COLO668 (cell line): ENCODE results near the gene CWF19L1.
A peak's percentile ranks its signal among the peaks of the same experiment; 100 is the strongest.

ENCODE experiments used
- DNase-seq: peaks from one replicate; lab custom pipeline; 2025; ENCODE audit not compliant: unreplicated experiment; lab: John Stamatoyannopoulos, UW

The CWF19L1 gene

DNA sequence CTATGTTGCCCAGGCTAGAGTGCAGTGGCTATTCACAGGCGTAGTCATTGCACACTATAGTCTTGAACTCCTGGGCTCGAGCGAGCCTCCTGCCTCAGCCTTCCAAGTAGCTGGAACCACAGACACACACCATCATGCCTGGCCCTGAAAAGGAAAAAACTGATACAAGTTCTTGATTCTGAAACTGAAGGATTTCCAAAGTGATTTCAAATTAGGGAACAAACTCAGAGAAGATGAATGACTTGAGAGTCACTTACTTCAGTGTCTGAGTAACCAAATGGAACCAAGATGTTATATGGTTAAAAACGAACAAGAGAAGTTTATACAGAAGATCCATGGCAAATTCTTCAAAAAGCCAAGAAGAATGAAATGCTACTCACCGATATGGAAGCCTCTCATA, 14.4 kb downstream of the CWF19L1 start:
- no peak for DNase-seq

DNA sequence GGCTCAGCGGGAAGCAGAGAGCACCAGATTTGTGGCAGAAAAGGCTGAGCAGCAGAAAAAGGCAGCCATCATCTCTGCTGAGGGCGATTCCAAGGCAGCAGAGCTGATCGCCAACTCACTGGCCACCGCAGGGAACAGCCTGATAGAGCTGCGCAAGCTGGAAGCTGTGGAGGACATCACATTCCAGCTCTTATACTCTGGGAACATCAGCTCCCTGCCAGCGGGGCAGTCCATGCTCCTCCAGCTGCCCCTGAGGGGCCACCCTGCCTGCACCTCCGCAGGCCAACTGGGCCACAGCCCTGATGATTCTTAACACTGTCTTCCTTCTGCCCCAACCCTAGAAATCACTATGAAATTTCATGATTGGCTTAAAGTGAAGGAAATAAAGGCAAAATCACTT, 18.6 kb downstream of the CWF19L1 start:
- no peak for DNase-seq

DNA sequence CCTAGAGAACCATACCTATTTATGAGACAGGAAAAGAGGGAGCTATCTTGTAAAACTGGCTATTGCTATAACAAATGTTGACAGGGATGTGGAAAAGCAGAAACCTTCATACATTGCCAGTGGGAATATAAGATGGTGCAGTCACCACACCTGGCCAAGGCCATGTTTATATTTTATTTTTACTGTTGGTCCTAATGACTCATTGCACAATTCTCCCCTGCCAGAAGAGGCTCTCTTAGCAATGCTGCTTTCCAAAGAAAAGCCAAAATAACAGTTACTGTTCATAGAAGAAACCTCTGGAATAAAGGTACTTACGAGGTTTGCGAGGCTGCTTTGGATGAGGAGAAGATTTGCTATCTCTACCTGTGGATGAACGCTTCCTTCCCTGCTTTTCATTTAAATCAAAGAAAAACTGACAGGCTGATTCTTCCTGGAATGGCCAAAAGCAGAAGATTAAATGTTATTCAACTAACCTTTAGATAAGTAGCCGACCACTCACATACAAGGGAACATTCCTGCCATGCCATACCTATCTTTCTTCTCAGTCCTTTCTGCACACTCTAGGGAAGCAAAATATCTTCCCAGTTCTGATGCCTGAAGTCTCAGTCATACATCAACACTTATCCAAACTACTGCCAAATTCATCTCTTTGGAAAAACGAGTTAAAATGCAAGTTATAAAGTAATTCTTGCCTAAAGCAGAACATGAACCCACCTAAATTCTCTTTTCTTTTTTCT, 21.8 kb downstream of the CWF19L1 start:
- no peak for DNase-seq

DNA sequence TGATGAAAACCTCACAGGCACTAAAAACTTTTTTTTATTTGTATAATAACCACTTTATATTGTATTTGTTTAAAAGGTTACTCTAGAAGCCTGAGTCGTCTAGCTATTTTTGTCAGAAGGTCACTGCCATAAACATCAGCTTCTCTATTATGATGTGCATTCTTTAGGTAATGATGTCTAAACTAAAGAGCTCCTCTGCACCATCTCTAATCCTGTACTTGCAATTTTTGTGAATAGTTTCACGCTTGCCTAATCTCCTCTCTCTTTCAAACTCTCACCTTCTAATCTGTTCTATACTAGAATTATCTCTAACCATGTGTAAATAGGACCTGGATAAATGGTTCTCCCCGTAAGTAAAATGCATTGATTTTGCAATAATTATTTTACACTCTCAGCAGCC, 27.6 kb downstream of the CWF19L1 start:
- no peak for DNase-seq

DNA sequence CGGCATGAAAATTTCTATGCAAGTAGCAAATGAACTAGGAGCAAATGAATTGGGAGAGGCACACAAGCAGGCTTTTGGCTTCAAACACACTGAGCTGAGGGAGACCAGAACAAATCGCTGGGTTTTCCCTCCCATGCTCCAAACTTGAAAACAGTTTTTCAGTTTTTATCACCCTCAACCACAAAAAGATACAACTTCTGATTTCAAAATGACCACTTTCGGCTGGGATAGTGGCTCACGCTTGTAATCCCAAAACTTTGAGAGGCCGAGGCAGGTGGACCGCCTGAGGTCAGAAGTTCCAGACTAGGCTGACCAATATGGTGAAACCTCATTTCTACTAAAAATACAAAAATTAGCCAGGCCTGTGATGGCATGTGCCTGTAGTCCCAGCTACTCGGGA, 29.0 kb downstream of the CWF19L1 start:
- no peak for DNase-seq

DNA sequence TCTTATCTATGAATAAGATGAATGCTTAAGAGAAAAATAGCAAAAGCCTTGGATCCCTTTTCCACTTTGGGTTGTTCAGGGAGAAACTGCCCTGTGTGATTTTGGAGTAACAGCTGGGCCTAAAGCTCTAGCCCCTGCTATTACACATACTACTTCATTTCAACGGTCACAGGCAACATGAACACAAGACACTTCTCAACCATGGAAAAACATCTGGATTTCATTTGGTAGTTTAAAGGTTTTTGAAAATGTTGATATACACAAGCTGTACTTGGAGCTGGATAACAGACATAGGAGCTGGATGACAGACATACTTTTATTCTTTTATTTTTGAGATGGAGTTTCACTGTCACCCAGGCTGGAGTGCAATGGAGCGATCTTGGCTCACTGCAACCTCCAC, 35.3 kb downstream of the CWF19L1 start:
- no peak for DNase-seq

DNA sequence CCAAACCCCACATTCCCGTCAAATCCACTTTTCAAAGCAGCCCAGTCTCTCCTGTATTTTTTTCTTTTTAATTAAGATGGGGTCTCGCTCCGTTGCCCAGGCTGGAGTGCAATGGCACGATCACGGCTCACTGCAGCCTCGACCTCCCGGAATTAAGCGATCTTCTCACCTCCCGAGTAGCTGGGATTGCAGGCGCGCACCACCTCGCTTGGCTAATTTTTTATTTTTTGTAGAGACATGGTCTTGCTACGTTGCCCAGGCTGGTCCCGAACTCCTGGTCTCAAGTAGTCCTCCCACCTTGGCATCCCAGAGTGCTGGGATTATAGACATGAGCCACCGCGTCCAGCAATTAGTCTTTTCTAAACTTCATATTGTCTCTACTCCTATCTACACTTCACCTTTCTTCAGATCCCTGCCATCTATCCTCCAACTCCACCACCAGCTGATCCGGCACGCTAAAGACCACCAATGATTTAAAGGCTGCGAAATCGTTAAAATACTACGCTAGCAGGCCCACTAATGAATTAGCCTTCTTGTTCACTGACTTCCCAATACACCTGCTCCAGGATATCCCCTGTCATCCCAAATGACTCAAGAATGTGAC, 37.5 kb downstream of the CWF19L1 start:
- DNase-seq, result no peak

DNA sequence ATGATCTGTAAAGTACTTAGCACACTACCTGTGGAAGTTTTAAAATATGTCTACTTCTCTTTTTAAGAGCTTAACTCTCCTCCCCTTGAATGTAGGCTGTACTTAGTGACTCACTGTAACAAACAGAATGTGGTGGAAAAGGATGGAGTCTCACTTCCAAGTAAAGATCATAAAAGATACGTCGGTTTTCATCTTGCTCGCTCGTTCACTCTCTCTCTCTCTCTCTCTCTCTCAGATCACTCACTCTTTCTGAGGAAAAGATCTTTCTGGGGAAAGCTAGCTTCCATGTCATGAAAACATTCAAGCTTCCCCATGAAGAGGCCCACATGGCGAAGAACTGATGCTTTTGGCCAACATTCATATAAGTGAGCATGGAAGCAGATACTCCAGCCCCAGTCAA, 43.6 kb downstream of the CWF19L1 start:
- DNase-seq, result no peak

DNA sequence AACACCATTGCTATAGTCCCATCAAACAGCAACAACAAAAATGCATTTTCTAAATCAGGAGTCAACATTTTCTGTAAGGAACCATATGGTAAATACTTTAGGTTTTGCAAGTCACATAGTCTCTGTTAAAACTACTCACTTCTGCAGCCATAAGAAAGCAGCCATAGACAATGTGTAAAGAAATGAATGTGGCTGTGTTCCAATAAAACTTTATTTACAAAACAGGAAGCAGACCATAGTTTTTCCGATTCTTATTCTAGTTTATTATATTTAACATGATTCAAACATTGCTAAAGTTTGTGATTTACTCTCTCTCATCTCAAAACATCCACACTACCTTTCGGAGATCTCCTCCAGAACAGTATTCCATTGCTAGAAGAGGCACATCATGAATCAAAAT, 44.9 kb downstream of the CWF19L1 start:
- no peak for DNase-seq

DNA sequence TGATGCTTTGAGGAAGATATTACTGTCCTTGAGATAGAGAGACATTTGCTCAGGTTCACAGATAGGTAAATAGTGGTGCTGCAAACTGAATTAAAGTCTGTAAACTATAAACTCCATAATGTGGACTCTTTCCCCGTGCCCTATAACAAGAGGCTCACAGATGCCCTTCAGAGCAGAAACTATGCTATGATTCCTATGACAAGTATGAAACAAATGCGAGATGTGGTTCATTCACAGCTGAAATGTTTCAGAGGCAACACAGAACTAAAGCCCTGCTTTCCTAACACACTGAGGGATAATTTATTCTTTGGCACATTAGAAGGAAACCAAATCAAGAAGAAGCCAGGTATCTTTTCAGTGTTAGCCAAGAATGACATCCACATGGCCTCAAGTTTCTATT, 51.4 kb downstream of the CWF19L1 start:
- DNase-seq, result no peak

DNA sequence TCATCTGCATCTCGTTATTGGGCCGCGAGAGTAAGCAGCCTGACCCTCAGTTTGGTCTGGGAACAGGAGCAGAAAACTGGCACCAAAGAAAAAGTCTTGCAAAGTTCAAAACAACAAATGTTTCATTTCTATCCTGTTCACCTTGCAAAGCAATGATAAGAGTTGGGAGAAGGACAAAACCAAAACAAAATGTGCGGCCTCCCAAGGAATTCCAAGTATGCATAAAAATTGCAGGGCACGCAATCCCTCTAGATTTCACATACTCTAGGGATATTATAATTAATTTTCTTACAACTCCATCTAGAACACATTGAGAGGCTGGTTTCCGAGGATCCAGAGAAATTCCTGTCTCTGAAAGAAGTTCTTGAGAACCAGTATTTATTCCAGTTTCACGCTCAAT, 58.1 kb downstream of the CWF19L1 start:
- DNase-seq, result no peak

DNA sequence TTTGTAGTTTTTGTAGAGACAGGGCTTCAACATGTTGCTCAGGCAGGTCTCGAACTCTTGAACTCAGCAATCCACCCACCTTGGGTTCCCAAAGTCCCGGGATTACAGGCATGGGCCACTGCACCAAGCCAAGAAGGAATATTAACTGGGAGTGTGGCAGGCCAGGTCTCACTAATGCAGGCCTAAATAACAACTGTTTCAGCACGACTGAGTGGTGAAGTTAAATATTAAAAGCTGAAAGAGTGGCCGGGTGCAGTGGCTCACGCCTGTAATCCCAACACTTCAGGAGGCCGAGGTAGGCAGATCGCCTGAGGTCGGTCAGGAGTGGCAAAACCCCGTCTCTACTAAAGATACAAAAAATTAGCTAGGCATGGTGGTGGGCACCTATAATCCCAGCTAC, 59.2 kb downstream of the CWF19L1 start:
- no peak for DNase-seq

DNA sequence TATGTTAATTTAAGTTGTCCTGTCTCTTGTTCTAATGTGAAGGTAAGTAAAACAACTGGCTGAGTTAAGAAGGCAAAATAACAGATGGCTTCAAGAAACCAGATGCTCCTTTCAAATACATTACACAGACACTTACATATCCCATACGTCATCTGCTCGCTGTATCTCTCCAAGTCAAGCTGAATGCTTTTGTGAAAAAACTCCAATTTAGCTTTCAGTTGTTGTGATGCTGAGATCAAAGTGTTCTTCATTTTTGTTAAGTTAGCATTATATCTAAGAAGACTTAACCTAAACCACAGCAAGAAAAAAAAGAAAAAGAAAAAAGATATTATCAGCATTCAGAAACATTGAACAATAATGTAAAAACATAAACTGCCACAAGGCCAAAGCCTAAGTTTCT, 63.1 kb downstream of the CWF19L1 start:
- no peak for DNase-seq

DNA sequence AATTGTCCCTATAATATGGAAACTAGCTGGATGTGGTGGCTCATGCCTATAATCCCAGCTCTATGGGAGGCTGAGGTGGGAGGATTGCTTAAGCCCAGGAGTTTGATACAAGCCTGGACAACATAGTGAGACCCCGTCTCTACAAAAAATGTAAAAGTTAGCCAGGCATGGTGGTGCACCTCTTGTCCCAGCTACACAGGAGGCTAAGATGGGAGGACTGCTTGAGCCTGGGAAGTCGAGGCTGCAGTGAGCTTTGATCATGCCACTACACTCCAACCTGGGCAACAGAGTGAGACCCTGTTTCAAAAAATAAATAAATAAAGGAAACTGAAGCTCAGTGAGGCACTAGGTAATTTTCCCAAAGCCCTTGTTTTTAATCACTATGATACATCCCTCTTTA, 65.9 kb downstream of the CWF19L1 start:
- no peak for DNase-seq

DNA sequence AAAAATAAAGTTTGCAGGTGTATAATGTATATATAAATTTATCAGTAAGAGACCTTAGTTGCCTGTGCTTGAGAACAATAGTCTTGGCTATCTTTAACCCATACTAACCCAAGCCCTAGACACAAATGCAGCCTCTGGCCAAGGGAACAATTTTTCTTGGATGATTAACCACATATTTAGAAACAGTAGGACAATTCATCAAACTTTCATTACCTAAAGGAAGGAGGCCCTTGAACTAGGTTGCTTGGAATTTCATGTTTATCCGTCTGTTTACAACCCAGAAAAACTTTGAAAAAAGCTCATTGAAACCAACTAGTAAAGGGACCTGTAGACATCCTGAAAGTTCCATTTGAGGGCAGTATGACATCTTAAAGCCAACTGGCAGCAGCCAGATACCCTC, 72.7 kb downstream of the CWF19L1 start:
- DNase-seq, result no peak

DNA sequence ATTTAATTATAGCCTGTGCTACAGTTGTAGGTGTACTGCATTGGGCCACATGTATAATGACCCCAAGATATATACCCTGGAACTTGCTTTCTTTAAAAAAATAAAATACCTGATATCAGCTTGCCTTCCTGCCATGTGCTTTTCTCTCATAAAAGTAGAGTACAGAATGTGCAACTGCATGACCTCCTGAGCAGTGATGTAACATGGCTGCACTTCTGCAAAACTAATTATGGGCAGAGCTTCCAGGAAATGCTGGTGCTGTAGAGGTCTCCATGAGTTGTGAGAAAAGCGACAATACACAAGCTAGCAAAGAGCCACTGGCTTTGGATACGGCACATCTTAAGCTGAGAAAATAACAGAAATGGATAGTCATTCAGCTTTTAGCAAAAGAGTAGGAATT, 75.1 kb downstream of the CWF19L1 start:
- no peak for DNase-seq

DNA sequence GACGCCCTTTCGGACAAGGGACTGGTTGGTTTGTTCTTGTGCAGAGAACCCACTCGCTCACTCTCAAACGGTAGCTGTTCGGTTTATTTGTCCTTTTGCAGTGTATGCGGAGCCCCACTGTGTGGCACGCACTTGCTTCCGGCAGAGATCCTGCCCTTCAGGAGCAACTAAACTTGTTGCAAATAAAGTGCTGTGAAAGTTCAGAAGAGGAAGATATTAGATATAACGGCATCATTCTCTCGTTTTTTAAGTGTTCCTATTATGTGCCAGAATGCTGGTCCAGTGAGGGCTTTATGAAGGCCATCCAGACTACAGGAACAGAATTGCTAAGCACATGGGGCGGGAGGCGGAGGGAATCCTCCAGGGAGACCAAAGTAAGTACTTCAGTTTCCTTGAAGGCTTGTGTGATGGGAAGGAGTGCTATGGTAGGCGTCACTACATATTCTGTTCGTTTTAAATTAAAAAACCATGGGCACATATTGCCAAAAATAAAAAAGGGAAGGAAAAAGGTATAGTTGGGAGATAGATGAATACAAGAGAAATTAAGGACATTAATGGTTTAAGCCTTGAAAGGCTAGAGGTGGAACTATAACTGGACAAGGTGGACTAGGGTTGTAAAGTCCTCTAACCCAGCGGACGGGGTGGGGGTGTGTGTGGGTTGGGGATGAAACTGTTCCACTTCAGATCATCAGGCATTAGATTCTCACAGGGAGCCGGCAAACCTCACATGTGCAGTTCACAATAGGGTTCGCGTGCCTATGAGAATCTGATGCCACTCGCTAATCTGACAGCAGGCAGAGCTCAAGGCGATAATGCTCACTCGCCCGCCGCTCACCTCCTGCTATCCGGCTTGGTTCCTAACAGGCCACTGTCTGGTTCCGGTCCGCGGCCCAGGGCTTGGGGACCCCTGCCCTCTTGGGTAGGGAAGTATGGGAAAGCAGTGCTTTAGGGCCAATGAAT, 80.9 kb downstream of the CWF19L1 start:
- DNase-seq, result peak; percentile 38

DNA sequence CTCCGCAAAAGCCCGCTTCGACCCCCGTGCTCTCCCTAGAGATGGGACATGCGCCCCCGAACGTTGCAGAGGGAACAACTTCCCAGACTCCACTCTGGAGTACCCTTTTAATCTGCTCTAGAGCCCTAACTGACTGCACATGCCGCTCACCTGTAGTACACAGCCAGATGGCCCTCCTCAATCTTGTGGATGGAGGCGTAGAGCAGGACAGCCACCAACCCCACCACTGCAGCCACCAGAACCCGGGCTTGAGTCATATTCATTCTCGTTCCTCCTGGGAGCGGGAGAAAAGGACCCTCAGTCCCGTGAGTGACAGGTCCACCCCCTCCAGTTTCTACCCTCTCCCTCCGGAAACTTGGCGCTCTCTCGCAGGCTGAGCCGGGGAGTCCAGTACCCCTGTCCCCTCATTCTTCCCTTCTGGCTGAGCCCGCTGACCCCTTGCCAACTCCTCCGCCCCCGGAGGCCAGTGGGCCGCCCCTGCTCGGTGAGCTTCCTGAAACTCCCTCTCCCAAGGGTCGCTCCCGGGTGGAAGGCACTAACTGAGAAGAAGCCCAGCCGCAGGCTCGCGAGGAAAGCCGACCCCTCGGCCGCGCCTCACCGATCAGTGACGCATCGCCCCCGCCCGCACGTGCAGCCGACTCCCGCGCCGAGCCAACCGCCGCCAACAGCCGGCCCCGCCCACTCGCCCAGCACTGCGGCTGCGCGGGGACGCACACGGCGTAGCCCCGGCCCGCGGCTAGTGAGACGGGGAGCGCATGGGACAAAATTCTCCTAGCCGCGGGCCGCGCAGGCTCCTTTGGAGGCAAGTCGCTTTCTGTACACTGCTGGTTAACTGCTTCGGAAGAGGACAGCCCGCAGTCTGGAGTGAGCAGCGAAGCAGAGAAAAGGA, 81.8 kb downstream of the CWF19L1 start, which contains the start of gene ERLIN1:
Gene ERLIN1 (minus strand): TSS at position 666 of the 889 bp plus-strand sequence. CDS start 403 bp downstream, at position 263.
- peak; percentile 94 for DNase-seq

DNA sequence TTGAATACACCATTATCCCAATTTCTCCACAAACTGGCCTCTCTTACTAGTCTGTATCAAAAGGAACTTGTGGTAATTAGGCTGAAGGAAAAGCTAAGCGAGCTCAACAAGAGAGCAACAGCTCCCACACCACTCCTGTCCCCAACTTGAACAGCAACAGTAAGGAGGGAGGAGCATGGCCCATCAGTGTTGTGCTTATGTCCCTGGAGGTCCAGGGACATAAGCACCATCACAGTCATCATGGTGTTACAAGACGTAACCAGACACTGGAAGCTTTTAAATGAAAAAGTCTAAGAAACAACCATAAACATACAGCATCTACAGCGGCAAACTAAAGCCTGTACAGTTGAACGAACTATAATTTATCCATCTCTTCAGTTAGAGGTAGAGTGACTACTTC, 82.6 kb downstream of the CWF19L1 start:
- DNase-seq, result peak; percentile 1

DNA sequence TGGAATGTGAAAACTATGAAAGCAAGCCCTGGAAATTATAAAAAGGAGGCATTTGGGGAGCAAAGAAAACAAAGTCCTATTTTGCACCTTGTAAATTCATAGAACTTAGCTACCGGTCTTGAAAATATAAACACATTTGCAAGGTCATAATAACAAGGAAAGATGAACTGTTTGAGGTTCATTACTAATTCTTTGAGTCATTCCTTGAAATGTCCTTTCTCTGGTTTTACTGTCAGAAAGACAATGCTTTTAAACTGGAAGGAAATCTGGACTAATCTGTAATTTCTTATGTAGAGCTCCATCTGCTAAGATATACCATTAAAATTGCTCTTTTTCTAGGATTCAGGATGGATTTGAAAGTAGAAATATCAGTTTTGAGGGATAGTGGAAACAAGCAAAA, 83.0 kb downstream of the CWF19L1 start:
- DNase-seq, result no peak

DNA sequence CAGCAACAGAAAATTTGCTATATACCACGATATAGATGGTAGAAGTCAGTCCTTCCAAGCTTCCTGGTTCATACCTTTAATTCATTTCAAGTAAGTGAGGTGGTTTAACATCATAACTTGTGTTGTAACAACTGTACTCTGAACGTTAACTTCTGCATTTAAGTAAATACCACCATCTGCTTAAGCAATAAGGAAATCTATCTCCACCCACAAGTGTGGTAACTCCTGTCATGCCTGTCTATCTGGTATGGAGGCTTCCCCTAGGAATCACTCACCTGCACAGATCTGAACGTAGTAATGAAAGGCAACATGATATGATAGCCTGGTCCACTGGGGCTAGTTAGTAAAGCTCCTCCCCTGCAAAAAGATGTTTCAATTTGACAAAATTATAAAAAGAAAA, 84.0 kb downstream of the CWF19L1 start:
- DNase-seq, result no peak
